Immature natural killer cell (primary cell): ENCODE results near the gene ZNF431. TPM values are rescaled to one million over a fixed set of nuclear protein-coding genes. Genes with fewer than 3 reads are reported as not detected.

Experiments
- polyA plus RNA-seq, 3 donors: library from polyadenylated mRNA; unstranded; fragments of 300-500 nt; fragmentation: Illumina TruSeq; gene quantifications; one replicate each; pipeline ENCODE4 v1.2.3, GENCODE V29; 2021

The ZNF431 gene
- polyA plus RNA-seq, 3 donors from 2014 or later: 6.3 to 12.7 (median 7.6) TPM

Other genes with a start within 250 kb of the ZNF431 start
- gene ZNF85, start 218.8 kb upstream of the ZNF431 start, polyA plus RNA-seq: 1 to 10 TPM; 1.7 to 7.5 (median 5.8) TPM
- gene ZNF430, start 121.4 kb upstream of the ZNF431 start, polyA plus RNA-seq: 10 to 100 TPM; 11.7 to 38.7 (median 23.1) TPM
- 1 to 10 TPM; 2.1 to 7.0 (median 4.1) TPM for gene ZNF714, start 59.8 kb upstream of the ZNF431 start, polyA plus RNA-seq
- 1 to 10 TPM; 4.7 to 8.7 (median 8.0) TPM for gene ZNF708, start 187.4 kb downstream of the ZNF431 start, polyA plus RNA-seq
- gene ZNF738, start 217.0 kb downstream of the ZNF431 start, polyA plus RNA-seq: 1 to 10 TPM; 3.1 to 4.5 (median 3.2) TPM